Hematopoietic multipotent progenitor cell treated with erythropoietin and hydrocortisone succinate and interleukin-3 and kit ligand, for 17 days (in vitro differentiated cells): ENCODE results near the gene LMX1B.

Source experiments
- DNase-seq: peaks from one replicate; pipeline ENCODE4 v3.0.0-alpha.2; 2015; ENCODE audit warnings: low spot score

The LMX1B gene

GRCh38 chr9:126604059-126605055, 9.4 kb upstream of the LMX1B start:
- no peak for DNase-seq

GRCh38 chr9:126605792-126606482, 7.8 kb upstream of the LMX1B start:
- DNase-seq, result no peak

GRCh38 chr9:126606483-126606870, 7.3 kb upstream of the LMX1B start:
- DNase-seq, result no peak

GRCh38 chr9:126607086-126607485, 6.6 kb upstream of the LMX1B start:
- no peak for DNase-seq

- no peak for DNase-seq
Observed at GRCh38 chr9:126607731-126608130, 6.0 kb upstream of the LMX1B start.

GRCh38 chr9:126608551-126608950, 5.2 kb upstream of the LMX1B start:
- no peak for DNase-seq

GRCh38 chr9:126609191-126609590, 4.5 kb upstream of the LMX1B start:
- no peak for DNase-seq

- DNase-seq, result no peak
Observed at GRCh38 chr9:126609711-126610388, 3.9 kb upstream of the LMX1B start.

GRCh38 chr9:126611193-126611591, 2.5 kb upstream of the LMX1B start:
- DNase-seq, result no peak

- DNase-seq, result no peak
Observed at GRCh38 chr9:126611592-126612325, 2.0 kb upstream of the LMX1B start.

GRCh38 chr9:126612326-126612812, 1.4 kb upstream of the LMX1B start:
- no peak for DNase-seq

GRCh38 chr9:126612813-126613641, 701 bp upstream of the LMX1B start:
- DNase-seq, result no peak

GRCh38 chr9:126614088-126614454, 343 bp downstream of the LMX1B start:
- no peak for DNase-seq

GRCh38 chr9:126614455-126615244, 922 bp downstream of the LMX1B start:
- no peak for DNase-seq

GRCh38 chr9:126615245-126615790, 1.6 kb downstream of the LMX1B start:
- no peak for DNase-seq

GRCh38 chr9:126615791-126616447, 2.2 kb downstream of the LMX1B start:
- no peak for DNase-seq

- DNase-seq, result no peak
Observed at GRCh38 chr9:126616521-126616976, 2.8 kb downstream of the LMX1B start.

GRCh38 chr9:126617003-126617822, 3.5 kb downstream of the LMX1B start:
- no peak for DNase-seq
